SK-N-MC (cell line): Measurements from ENCODE around the gene ADAMTSL3.

Source experiments
- DNase-seq: peaks from one replicate; pipeline ENCODE4 v3.0.0-alpha.2; 2011; ENCODE audit warnings: low read depth, low spot score
- H3K27ac ChIP-seq: fragments of 200-600 bp; sonication (generic); 2 replicates; pipeline ENCODE4 v1.5.1; 2016; ENCODE audit warnings: mixed run types
- H3K36me3 ChIP-seq: fragments of 200-600 bp; sonication (generic); 2 replicates; pipeline ENCODE4 v1.6.1; 2017; ENCODE audit warnings: antibody characterized with exemption, low read length, mixed read lengths; ENCODE audit not compliant: insufficient read depth
- H3K4me3 ChIP-seq: fragments of 200-600 bp; sonication (generic); 2 replicates; pipeline ENCODE4 v1.5.1; 2016
- H3K9ac ChIP-seq: fragments of 200-600 bp; sonication (generic); 2 replicates; pipeline ENCODE4 v1.8.0; 2017; ENCODE audit warnings: mixed run types, mixed read lengths; ENCODE audit not compliant: insufficient read length
- H3K9me3 ChIP-seq: fragments of 200-600 bp; sonication (generic); 2 replicates; pipeline ENCODE4 v1.6.1; 2017; ENCODE audit warnings: low read depth, mild to moderate bottlenecking, antibody characterized with exemption, low read length, moderate library complexity, mixed read lengths
- EZH2 ChIP-seq: fragments of 200-600 bp; sonication (generic); IDR thresholded peaks from one replicate; pipeline ENCODE4 v1.6.1; 2017; ENCODE audit warnings: antibody characterized with exemption
- FOXP2 ChIP-seq: optimal IDR thresholded peaks from 2 replicates; pipeline ENCODE3; 2011; ENCODE audit warnings: mild to moderate bottlenecking, moderate library complexity; ENCODE audit not compliant: insufficient read depth; ENCODE audit errors: extremely low read length, control extremely low read depth
- POLR2AphosphoS5 ChIP-seq: IDR thresholded peaks from 2 replicates; pipeline ENCODE4 v1.6.1; 2012; ENCODE audit warnings: mild to moderate bottlenecking, low read depth, low read length, borderline replicate concordance

ADAMTSL3 gene

DNA sequence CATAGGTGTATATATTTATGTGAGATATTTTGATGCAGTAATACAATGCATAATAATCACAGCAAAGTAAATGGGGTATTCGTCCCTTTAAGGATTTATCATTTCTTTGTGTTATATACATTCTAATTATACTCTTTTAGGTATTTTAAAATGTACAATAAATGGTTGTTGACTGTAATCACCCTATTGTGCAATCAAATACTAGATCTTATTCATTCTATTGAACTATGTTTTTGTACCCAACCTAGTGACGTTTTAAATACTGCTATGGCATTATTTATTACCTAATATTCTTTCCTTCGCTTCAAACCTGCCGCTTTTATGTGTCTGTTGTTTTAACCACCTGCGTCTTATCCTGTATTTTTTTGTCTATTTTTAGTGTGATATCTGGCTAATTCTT lies 132.4 kb downstream of the ADAMTSL3 start:
- no peak for DNase-seq
- Histone ChIP-seq H3K4me3 (no peak overlapping the region), H3K9ac (no peak overlapping the region), H3K36me3 (no peaks in the 10 kb centered on the region), H3K27ac (no peak overlapping the region), H3K9me3 (no peaks in the 10 kb centered on the region)
- TF ChIP-seq FOXP2 (no peak), POLR2AphosphoS5 (no peak), EZH2 (no peak)

DNA sequence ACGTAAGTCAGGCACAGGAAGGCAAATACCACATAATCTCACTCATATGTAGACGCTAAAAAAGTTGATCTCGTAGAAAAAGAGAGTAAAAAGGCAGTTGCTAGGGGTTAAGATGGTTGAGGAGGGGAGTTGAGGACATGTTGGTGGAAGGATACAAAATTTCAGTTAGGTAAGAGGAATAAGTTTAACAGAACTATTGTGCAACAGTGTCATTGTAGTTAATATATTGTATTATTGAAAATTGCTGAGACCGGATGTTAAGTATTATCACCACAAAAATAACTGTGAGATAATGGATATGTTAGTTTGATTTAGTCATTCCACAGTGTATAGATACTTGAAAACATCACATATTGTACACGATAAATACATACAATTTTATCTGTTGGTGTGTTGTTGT lies 139.1 kb downstream of the ADAMTSL3 start:
- TF ChIP-seq POLR2AphosphoS5: no peak
- TF ChIP-seq FOXP2: no peak
- no peak for TF ChIP-seq EZH2
- Histone ChIP-seq H3K36me3 (no peaks in the 10 kb centered on the region), H3K9me3 (no peaks in the 10 kb centered on the region), H3K27ac (no peak overlapping the region), H3K4me3 (no peak overlapping the region), H3K9ac (no peak overlapping the region)
- DNase-seq: no peak

DNA sequence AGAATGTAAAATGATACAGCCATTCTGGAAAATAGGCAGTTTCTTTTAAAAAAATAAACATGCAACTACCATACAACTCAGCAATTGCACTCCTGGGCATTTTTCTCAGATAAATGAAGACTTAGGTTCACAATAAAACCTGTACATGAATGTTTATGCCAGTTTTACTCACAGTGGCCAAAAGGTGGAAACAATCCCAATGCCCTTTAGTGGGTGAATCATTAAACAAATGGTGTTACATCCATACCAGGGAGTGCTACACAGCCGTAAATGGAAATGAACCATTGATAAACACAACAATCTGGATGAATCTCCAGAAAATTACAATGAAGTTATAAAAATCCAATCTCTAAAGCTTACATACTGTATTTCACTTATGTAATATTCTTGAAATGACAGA lies 140.3 kb downstream of the ADAMTSL3 start:
- H3K9me3 ChIP-seq: no peaks in the 10 kb centered on the region

DNA sequence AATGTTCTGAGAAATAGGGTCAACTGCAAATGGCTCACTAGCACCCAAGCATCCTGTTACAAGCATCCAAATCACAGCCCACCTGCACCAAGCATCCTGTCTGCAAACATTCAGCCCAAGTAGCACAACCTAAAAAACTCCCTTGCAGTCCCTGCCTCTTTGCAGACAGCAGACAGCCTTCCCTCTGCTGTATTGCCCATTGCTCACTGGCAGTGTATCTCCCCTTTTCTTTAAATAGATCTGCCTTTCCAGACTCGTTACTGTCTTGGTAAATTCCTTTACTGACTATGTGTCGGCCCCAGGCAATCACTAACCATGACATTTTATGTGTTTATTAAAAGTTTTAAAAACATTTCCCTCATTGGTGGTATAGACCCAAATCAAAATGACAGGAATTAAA lies 155.4 kb downstream of the ADAMTSL3 start:
- Histone ChIP-seq H3K36me3 (no peaks in the 10 kb centered on the region), H3K27ac (no peak overlapping the region), H3K4me3 (no peak overlapping the region), H3K9me3 (no peaks in the 10 kb centered on the region; the same call in 1 of the 2 replicates), H3K9ac (no peak overlapping the region)
- DNase-seq: no peak
- TF ChIP-seq POLR2AphosphoS5: no peak
- TF ChIP-seq FOXP2: no peak
- TF ChIP-seq EZH2: no peak

More for the DNA sequence above, 140.3 kb downstream of the ADAMTSL3 start:
- Histone ChIP-seq H3K27ac (no peak overlapping the region), H3K36me3 (no peaks in the 10 kb centered on the region), H3K9ac (no peak overlapping the region), H3K4me3 (no peak overlapping the region)
- no peak for DNase-seq
- TF ChIP-seq FOXP2: no peak
- TF ChIP-seq POLR2AphosphoS5: no peak
- no peak for TF ChIP-seq EZH2

DNA sequence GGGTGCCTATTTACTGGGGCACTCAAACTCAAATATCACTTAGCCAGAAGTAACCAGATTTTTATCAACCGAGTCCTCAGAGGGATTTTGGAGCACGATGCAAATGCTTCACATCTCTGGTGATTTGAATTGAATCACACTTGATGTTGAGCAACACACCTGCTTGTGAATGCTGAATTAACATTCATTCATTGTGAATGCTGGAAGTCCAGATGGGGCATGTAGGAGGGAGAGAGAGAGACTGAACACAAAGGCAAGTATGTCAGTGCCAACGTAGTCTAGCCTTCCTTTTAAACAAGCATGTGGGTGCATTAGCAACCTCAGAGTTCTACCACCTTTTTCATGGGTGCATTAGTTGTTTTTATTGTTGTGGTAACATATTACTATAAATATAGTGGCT lies 156.2 kb downstream of the ADAMTSL3 start:
- Histone ChIP-seq H3K36me3 (no peaks in the 10 kb centered on the region), H3K9me3 (no peaks in the 10 kb centered on the region; the same call in 1 of the 2 replicates), H3K4me3 (no peak overlapping the region), H3K9ac (no peak overlapping the region), H3K27ac (no peak overlapping the region)
- DNase-seq: no peak
- no peak for TF ChIP-seq FOXP2
- no peak for TF ChIP-seq EZH2
- no peak for TF ChIP-seq POLR2AphosphoS5

DNA sequence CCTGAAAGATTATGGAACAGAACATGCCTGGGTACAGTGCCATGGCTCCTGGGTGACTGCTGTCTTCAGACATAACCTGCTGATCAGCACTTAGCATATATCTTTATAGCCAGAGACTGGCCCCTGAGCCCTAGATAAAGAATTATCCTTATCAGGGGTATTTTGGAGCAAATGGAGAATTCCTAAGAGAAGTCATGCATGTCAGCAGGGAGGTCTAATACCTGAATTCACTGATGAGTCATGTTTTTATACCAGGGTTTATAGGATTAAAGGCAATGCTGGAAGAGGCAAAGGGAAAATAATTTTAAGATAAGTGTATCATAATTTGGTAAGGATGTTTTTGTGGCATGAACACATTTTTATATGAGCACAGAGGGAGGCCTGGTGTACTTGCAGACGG lies 159.8 kb downstream of the ADAMTSL3 start:
- no peak overlapping the region for H3K9ac ChIP-seq
- no peaks in the 10 kb centered on the region for H3K9me3 ChIP-seq
- H3K36me3 ChIP-seq: no peaks in the 10 kb centered on the region
- H3K27ac ChIP-seq: no peak overlapping the region
- no peak for DNase-seq
- TF ChIP-seq FOXP2 (no peak), EZH2 (no peak), POLR2AphosphoS5 (no peak)
- H3K4me3 ChIP-seq: no peak overlapping the region

DNA sequence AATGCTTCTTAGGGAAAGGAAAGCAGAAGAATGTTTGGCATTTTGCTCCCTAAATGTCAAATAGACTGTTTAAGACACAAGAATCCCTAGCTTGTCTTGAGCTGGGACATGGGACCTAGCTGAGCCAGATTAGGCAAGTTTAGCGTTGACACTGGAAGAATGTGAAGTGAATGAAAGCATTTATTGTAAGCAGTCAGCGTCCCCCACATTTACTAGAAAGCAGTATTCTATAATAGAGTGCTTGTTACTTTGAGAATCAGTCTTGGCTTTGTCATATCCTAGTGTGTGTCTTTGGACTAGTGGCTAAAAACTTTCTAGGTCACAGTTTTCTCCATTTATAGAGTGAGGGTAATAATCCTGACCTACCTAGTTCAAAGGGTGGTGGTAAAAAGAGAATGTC lies 161.6 kb downstream of the ADAMTSL3 start:
- Histone ChIP-seq H3K36me3 (no peaks in the 10 kb centered on the region), H3K9me3 (no peaks in the 10 kb centered on the region), H3K27ac (no peak overlapping the region), H3K4me3 (no peak overlapping the region), H3K9ac (no peak overlapping the region)
- DNase-seq: no peak
- no peak for TF ChIP-seq FOXP2
- TF ChIP-seq EZH2: no peak
- no peak for TF ChIP-seq POLR2AphosphoS5

DNA sequence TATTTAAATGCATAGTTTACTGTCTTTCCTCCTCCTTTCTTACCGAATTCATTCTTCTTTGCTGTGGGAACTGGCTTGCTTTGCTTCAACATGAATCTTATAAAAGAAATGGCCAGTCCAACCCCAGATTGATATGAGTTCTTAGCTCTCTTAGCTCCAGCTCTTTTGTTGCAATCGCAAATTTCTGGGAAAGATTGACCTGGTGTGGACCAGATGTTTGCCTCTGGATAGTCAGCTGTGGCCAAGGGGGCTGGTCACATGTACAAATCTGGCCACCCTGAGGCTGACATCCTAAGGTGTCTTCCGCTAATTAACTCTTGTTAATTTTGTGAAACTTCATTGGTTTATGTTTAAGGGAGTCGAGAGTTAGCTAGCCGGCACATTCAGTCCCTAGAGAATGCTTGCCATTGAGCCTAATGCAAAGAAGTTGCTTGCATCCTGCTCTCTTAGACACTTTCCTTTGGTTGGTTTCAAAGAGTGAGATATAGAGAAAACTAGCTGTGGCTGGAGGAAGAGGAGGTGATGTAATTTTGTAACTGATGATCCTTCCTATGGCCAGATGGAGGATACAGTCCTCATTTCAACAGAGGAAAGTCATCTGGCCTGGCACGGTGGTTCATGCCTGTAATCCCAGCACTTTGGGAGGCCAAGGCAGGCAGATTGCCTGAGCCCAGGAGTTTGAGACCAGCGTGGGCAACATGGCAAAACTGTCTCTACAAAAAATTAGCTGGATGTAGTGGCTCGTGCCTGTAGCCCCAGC lies 162.4 kb downstream of the ADAMTSL3 start:
- TF ChIP-seq FOXP2 (no peak), EZH2 (no peak), POLR2AphosphoS5 (no peak)
- no peaks in the 10 kb centered on the region for H3K9me3 ChIP-seq
- DNase-seq: no peak

More for the DNA sequence above, 162.4 kb downstream of the ADAMTSL3 start:
- Histone ChIP-seq H3K36me3 (no peaks in the 10 kb centered on the region), H3K4me3 (no peak overlapping the region), H3K9ac (no peak overlapping the region), H3K27ac (no peak overlapping the region)
